AG04449 (cell line): ENCODE measurements around the gene BRMS1.

Experiments used
- CTCF ChIA-PET: fragments of 350-600 bp; formaldehyde crosslinking; extraction: SDS; loops from one replicate; lab custom pipeline; 2021; ENCODE audit warnings: antibody characterized with exemption; lab: Yijun Ruan, JAX
- POLR2A ChIA-PET: fragments of 400-600, 350-600 bp; formaldehyde crosslinking; extraction: SDS; loops from one replicate; lab custom pipeline; 2020; ENCODE audit warnings: antibody characterized with exemption, inconsistent platforms; lab: Yijun Ruan, JAX
- DNase-seq: peaks from one replicate; pipeline ENCODE4 v3.0.0-alpha.2; 2010; ENCODE audit warnings: low read depth, low spot score
- H3K4me3 ChIP-seq: 2 replicates; pipeline ENCODE4 v1.5.1; 2011; ENCODE audit warnings: low read depth, mild to moderate bottlenecking, control low read depth, low read length
- CTCF ChIP-seq: IDR thresholded peaks from one replicate; pipeline ENCODE4 v1.5.1; 2011; ENCODE audit warnings: mild to moderate bottlenecking, moderate library complexity, low read length, control low read depth, inconsistent platforms; ENCODE audit not compliant: insufficient read depth; ENCODE audit errors: missing control alignments

BRMS1 gene

GRCh38 chr11:66291706-66292542 is 53.0 kb downstream of the BRMS1 start, which contains the start of gene TMEM151A:
TSS of gene TMEM151A (plus strand) at chr11:66291894. CDS start at chr11:66292014, 120 bp downstream.
- CTCF ChIA-PET, result interaction anchor here (1.4 to 10.6 kb wide), 4 partner anchors 20 to 98 kb away, joined by 5 to 109 read pairs (median 11); no protein-coding TSS in a partner anchor
- POLR2A ChIA-PET, result interaction anchor here (0.6 to 1.0 kb wide), 3 partner anchors 22 to 130 kb away, joined by 3 read pairs; partner anchors contain the start of gene CD248
- H3K4me3 ChIP-seq, result peak within 1 kb of the TSS; percentile 36; the same call in 1 of the 2 replicates

GRCh38 chr11:66291303-66291705 is 53.6 kb downstream of the BRMS1 start:
- ChIA-PET CTCF (interaction anchor here (0.7 to 10.6 kb wide), 8 partner anchors 21 to 269 kb away, joined by 3 to 109 read pairs (median 4); partner anchors contain the start of gene RIN1), POLR2A (interaction anchor here (0.6 to 1.0 kb wide), 3 partner anchors 22 to 131 kb away, joined by 3 read pairs; partner anchors contain the start of gene CD248)
- H3K4me3 ChIP-seq, result no peak overlapping the region
- no peak for TF ChIP-seq CTCF
- no peak for DNase-seq

More at GRCh38 chr11:66291706-66292542, 53.0 kb downstream of the BRMS1 start, which contains the start of gene TMEM151A:
- no peak for DNase-seq
- TF ChIP-seq CTCF, result no peak

GRCh38 chr11:66290330-66290621 is 54.6 kb downstream of the BRMS1 start:
- CTCF ChIA-PET, result interaction anchor here (1.0 to 10.6 kb wide), 4 partner anchors 22 to 268 kb away, joined by 3 to 109 read pairs (median 8); partner anchors contain the start of gene RIN1
- POLR2A ChIA-PET, result interaction anchor here (2.9 kb wide), 1 partner anchor 22 kb away, joined by 21 read pairs; no protein-coding TSS in a partner anchor

GRCh38 chr11:66289548-66290329 is 55.2 kb downstream of the BRMS1 start:
- ChIA-PET CTCF (interaction anchor here (0.8 to 10.6 kb wide), 13 partner anchors 8 to 267 kb away, joined by 3 to 109 read pairs (median 6); partner anchors contain the start of genes RAB1B and RIN1), POLR2A (interaction anchor here (0.6 to 2.9 kb wide), 14 partner anchors 9 to 1030 kb away, joined by 3 to 24 read pairs (median 5); partner anchors contain the start of genes CD248, RAB1B and RIN1)
- peak overlapping the region; percentile 81 for H3K4me3 ChIP-seq
- no peak for TF ChIP-seq CTCF
- no peak for DNase-seq

More at GRCh38 chr11:66290330-66290621, 54.6 kb downstream of the BRMS1 start:
- no peak for DNase-seq
- no peak for TF ChIP-seq CTCF
- peak overlapping the region; percentile 81 for H3K4me3 ChIP-seq

GRCh38 chr11:66288671-66289547 is 56.0 kb downstream of the BRMS1 start, which contains the start of gene YIF1A:
TSS of gene YIF1A (minus strand) at chr11:66289143. CDS start at chr11:66288985, 158 bp downstream.
- DNase-seq, result peak; percentile 98
- POLR2A ChIA-PET, result interaction anchor here (0.6 to 2.9 kb wide), 15 partner anchors 9 to 1030 kb away, joined by 3 to 24 read pairs (median 5); partner anchors contain the start of genes CD248, RAB1B and RIN1
- H3K4me3 ChIP-seq, result peak within 1 kb of the TSS; percentile 82
- no peak for TF ChIP-seq CTCF
- CTCF ChIA-PET, result interaction anchor here (0.7 to 10.6 kb wide), 15 partner anchors 9 to 150 kb away, joined by 3 to 109 read pairs (median 5); partner anchors contain the start of genes RAB1B and RIN1
